Liver (tissue), 9 donors: ENCODE data around the gene OR8B8. TPM values are rescaled to one million over a fixed set of nuclear protein-coding genes. Genes with fewer than 3 reads are reported as not detected.

ENCODE experiments used
- DNase-seq: peaks from one replicate; pipeline ENCODE4 v3.0.0-alpha.2; 2017; ENCODE audit warnings: low spot score
- H3K27ac ChIP-seq, 2 donors: one replicate each; pipeline ENCODE4 v1.7.0; 2013; ENCODE audit warnings: inconsistent platforms in 2 of 2, low read length in 2 of 2, control low read depth in 1 of 2, low read depth in 1 of 2, mild to moderate bottlenecking in 1 of 2
- H3K27me3 ChIP-seq, 4 donors: one replicate each; pipeline versions ENCODE4 v1.6.1 to v1.7.0; 2013; ENCODE audit warnings: low read length in 3 of 4, inconsistent platforms in 1 of 4, mild to moderate bottlenecking in 1 of 4, moderate library complexity in 1 of 4; ENCODE audit not compliant: control insufficient read depth in 4 of 4, insufficient read depth in 4 of 4
- H3K36me3 ChIP-seq, 4 donors: one replicate each; pipeline versions ENCODE4 v1.6.1 to v1.7.0; 2013; ENCODE audit warnings: low read length in 3 of 4, mild to moderate bottlenecking in 3 of 4, low read depth in 1 of 4, moderate library complexity in 1 of 4; ENCODE audit not compliant: control insufficient read depth in 4 of 4, insufficient read depth in 3 of 4
- H3K4me1 ChIP-seq, 4 donors: one replicate each; pipeline versions ENCODE4 v1.6.1 to v1.7.0; 2013; ENCODE audit warnings: low read length in 3 of 4, mild to moderate bottlenecking in 3 of 4, moderate library complexity in 1 of 4; ENCODE audit not compliant: control insufficient read depth in 4 of 4, insufficient read depth in 4 of 4
- H3K4me3 ChIP-seq, 3 donors: one replicate each; pipeline versions ENCODE4 v1.6.1 to v1.7.0; 2013; ENCODE audit warnings: low read length in 3 of 3, control low read depth in 1 of 3, low read depth in 1 of 3, mild to moderate bottlenecking in 1 of 3
- H3K9ac ChIP-seq, 2 donors: one replicate each; pipeline ENCODE4 v1.7.0; 2013; ENCODE audit warnings: low read length in 2 of 2, mild to moderate bottlenecking in 2 of 2, moderate library complexity in 2 of 2, control low read depth in 1 of 2, low read depth in 1 of 2
- H3K9me3 ChIP-seq, 4 donors: one replicate each; pipeline versions ENCODE4 v1.6.1 to v1.7.0; 2013; ENCODE audit warnings: low read length in 3 of 4; ENCODE audit not compliant: control insufficient read depth in 4 of 4
- ATF3 ChIP-seq: IDR thresholded peaks from 2 replicates; pipeline ENCODE4 v1.6.1; 2016; ENCODE audit warnings: antibody characterized with exemption
- CTCF ChIP-seq: fragments of 150-350 bp; IDR thresholded peaks from 2 replicates; pipeline ENCODE4 v1.5.1; 2017; ENCODE audit warnings: improper control_type of control experiment, low read depth, low read length; ENCODE audit not compliant: missing input control
- EGR1 ChIP-seq, 2 donors: IDR thresholded peaks; 2 replicates each; pipeline ENCODE4 v1.6.1; 2016 to 2018; ENCODE audit warnings: antibody characterized with exemption in 2 of 2, low read depth in 2 of 2
- FOXA1 ChIP-seq: IDR thresholded peaks from 2 replicates; pipeline ENCODE4 v1.6.1; 2016; ENCODE audit warnings: antibody characterized with exemption
- FOXA2 ChIP-seq: IDR thresholded peaks from 2 replicates; pipeline ENCODE4 v1.6.1; 2016; ENCODE audit warnings: antibody characterized with exemption
- GABPA ChIP-seq, 2 donors: IDR thresholded peaks in 1 of 2; conservative IDR thresholded peaks in 1 of 2; 2 replicates each; pipeline ENCODE4 v1.6.1; 2016; ENCODE audit warnings: antibody characterized with exemption in 2 of 2, mild to moderate bottlenecking in 1 of 2, moderate library complexity in 1 of 2
- HNF4A ChIP-seq, 2 donors: conservative IDR thresholded peaks; 2 replicates each; pipeline ENCODE4 v1.6.1; 2016; ENCODE audit warnings: antibody characterized with exemption in 2 of 2, mild to moderate bottlenecking in 2 of 2
- HNF4G ChIP-seq: IDR thresholded peaks from 2 replicates; pipeline ENCODE4 v1.6.1; 2016; ENCODE audit warnings: antibody characterized with exemption
- JUND ChIP-seq, 2 donors: IDR thresholded peaks; 2 replicates each; pipeline ENCODE4 v1.6.1; 2016; ENCODE audit warnings: antibody characterized with exemption in 2 of 2
- NR2F2 ChIP-seq: IDR thresholded peaks from 2 replicates; pipeline ENCODE4 v1.6.1; 2016; ENCODE audit warnings: antibody characterized with exemption
- RAD21 ChIP-seq, 2 donors: IDR thresholded peaks; 2 replicates each; pipeline ENCODE4 v1.6.1; 2016; ENCODE audit warnings: antibody characterized with exemption in 2 of 2, mild to moderate bottlenecking in 2 of 2
- RXRA ChIP-seq, 2 donors: IDR thresholded peaks; 2 replicates each; pipeline ENCODE4 v1.6.1; 2017 to 2018; ENCODE audit warnings: antibody characterized with exemption in 2 of 2, mild to moderate bottlenecking in 1 of 2
- SP1 ChIP-seq: IDR thresholded peaks from 2 replicates; pipeline ENCODE4 v1.6.1; 2018; ENCODE audit warnings: antibody characterized with exemption, mild to moderate bottlenecking
- TAF1 ChIP-seq: conservative IDR thresholded peaks from 2 replicates; pipeline ENCODE4 v1.6.1; 2016; ENCODE audit warnings: antibody characterized with exemption, mild to moderate bottlenecking
- YY1 ChIP-seq: IDR thresholded peaks from 2 replicates; pipeline ENCODE4 v1.6.1; 2016; ENCODE audit warnings: antibody characterized with exemption, mild to moderate bottlenecking
- ZBTB33 ChIP-seq: IDR thresholded peaks from 2 replicates; pipeline ENCODE4 v1.6.1; 2016; ENCODE audit warnings: antibody characterized with exemption
- WGBS: extraction: QIAGEN DNeasy Blood & Tissue Kit; methylation state at CpG from one replicate; pipeline ENCODE4 v1.1.7; 2013; 5-methylcytosine and 5-hydroxymethylcytosine counted together
- polyA plus RNA-seq, 2 donors: library from polyadenylated mRNA; stranded (reverse) in 1 of 2; unstranded in 1 of 2; fragments of 200-250 nt in 1 of 2; fragments of >200 nt in 1 of 2; fragmentation: Nextera tagmentation in 1 of 2; extraction: Ambion mirVana in 1 of 2; gene quantifications; one replicate each; pipeline versions ENCODE4 v1.2.1 to v1.2.3, GENCODE V29; 2013 to 2015
- total RNA-seq, 2 donors: library from RNA; depleted of rRNA; stranded (reverse); fragments of >200 nt; gene quantifications; one replicate each; pipeline ENCODE4 v1.2.3, GENCODE V29; 2014
- TF ChIP-seq, protein P1 (sequence below): IDR thresholded peaks from 2 replicates; pipeline ENCODE4 v1.6.1; 2016; ENCODE audit warnings: antibody characterized with exemption, mild to moderate bottlenecking
- TF ChIP-seq, protein P2 (sequence below): IDR thresholded peaks from 2 replicates; pipeline ENCODE4 v1.6.1; 2016; ENCODE audit warnings: antibody characterized with exemption
- donor health status: healthy.
- donor health status: healthy.
- donor health status: healthy.
- donor health status: healthy.
- donor health status: healthy.

Gene OR8B8
- total and polyA plus RNA-seq, 4 donors: not detected

- TF ChIP-seq, protein P1, sequence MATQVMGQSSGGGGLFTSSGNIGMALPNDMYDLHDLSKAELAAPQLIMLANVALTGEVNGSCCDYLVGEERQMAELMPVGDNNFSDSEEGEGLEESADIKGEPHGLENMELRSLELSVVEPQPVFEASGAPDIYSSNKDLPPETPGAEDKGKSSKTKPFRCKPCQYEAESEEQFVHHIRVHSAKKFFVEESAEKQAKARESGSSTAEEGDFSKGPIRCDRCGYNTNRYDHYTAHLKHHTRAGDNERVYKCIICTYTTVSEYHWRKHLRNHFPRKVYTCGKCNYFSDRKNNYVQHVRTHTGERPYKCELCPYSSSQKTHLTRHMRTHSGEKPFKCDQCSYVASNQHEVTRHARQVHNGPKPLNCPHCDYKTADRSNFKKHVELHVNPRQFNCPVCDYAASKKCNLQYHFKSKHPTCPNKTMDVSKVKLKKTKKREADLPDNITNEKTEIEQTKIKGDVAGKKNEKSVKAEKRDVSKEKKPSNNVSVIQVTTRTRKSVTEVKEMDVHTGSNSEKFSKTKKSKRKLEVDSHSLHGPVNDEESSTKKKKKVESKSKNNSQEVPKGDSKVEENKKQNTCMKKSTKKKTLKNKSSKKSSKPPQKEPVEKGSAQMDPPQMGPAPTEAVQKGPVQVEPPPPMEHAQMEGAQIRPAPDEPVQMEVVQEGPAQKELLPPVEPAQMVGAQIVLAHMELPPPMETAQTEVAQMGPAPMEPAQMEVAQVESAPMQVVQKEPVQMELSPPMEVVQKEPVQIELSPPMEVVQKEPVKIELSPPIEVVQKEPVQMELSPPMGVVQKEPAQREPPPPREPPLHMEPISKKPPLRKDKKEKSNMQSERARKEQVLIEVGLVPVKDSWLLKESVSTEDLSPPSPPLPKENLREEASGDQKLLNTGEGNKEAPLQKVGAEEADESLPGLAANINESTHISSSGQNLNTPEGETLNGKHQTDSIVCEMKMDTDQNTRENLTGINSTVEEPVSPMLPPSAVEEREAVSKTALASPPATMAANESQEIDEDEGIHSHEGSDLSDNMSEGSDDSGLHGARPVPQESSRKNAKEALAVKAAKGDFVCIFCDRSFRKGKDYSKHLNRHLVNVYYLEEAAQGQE: no peak
- TF ChIP-seq RAD21 (IDR thresholded peaks at IDR 0.05): no peak
- no peak for TF ChIP-seq SP1
- no peak for TF ChIP-seq GABPA (IDR thresholded peaks at IDR 0.05 in 1 of 2, conservative IDR thresholded peaks at IDR 0.05 in 1 of 2)
Measured at GRCh38 chr11:124481365-124482323, 36.1 kb upstream of the OR8B8 start (continued).

DNA sequence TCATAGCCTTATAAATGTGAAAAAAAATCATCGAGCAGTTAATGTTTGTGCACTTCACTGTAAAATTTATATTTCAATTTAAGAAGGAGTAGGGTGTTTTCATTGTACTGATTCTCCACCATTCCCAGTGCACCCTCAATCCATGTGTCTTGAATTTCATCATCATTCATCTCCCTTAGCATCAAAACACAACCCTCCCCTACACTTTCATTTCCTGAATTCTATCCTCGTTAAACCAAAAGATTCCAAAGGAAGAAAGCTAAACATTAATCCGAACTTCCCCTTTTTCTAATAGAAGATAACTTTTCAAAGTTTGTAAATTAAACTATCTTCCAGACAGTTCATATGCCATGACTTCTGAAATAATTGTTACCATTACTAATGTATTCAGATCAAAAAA lies 34.1 kb upstream of the OR8B8 start:
- peaks cover 0 to 3% (median 0%) of the 10 kb centered on the region in 4 donors for H3K4me1 ChIP-seq
- peaks cover 0 to 5% (median 0%) of the 10 kb centered on the region in 4 donors for H3K9me3 ChIP-seq
- H3K36me3 ChIP-seq: no peaks in the 10 kb centered on the region
- no peak overlapping the region for H3K27ac ChIP-seq
- H3K9ac ChIP-seq: no peak overlapping the region
- TF ChIP-seq HNF4G (no peak), ATF3 (no peak), JUND (IDR thresholded peaks at IDR 0.05) (no peak), FOXA1 (no peak), NR2F2 (no peak), RXRA (IDR thresholded peaks at IDR 0.05) (no peak), HNF4A (conservative IDR thresholded peaks at IDR 0.05) (no peak), ZBTB33 (no peak), EGR1 (IDR thresholded peaks at IDR 0.05; ENCODE audit: low read depth in 2 of 2) (no peak), FOXA2 (no peak), YY1 (no peak), RAD21 (IDR thresholded peaks at IDR 0.05) (no peak), SP1 (no peak), CTCF (no peak), TAF1 (no peak), GABPA (IDR thresholded peaks at IDR 0.05 in 1 of 2, conservative IDR thresholded peaks at IDR 0.05 in 1 of 2) (no peak)
- TF ChIP-seq, protein P2, sequence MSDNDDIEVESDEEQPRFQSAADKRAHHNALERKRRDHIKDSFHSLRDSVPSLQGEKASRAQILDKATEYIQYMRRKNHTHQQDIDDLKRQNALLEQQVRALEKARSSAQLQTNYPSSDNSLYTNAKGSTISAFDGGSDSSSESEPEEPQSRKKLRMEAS: no peak
- TF ChIP-seq, protein P1: no peak
- no peak overlapping the region for H3K4me3 ChIP-seq
- 73% methylated on average over 3 of the region's 3 CpGs for WGBS
- H3K27me3 ChIP-seq: peaks cover 0 to 15% (median 3%) of the 10 kb centered on the region in 4 donors
- DNase-seq: no peak
